Neural progenitor cell (in vitro differentiated cells): Measurements from ENCODE around the gene SYCP1.

Experiments
- CTCF ChIP-seq: fragments of 200-600 bp; sonication (generic); IDR thresholded peaks from 2 replicates; pipeline ENCODE4 v1.5.1; 2017; ENCODE audit warnings: antibody characterized with exemption, mild to moderate bottlenecking
- EZH2 ChIP-seq: fragments of 200-600 bp; sonication (generic); IDR thresholded peaks from 2 replicates; pipeline ENCODE4 v1.6.1; 2017; ENCODE audit warnings: antibody characterized with exemption, mild to moderate bottlenecking, moderate library complexity

- TF ChIP-seq CTCF (no peak), EZH2 (no peak)
Measured at GRCh38 chr1:114832057-114832456, 22.6 kb upstream of the SYCP1 start.
